GM13977 (cell line): ENCODE measurements around the gene TINCR.
A peak's percentile ranks its signal among the peaks of the same experiment; 100 is the strongest.

Experiments
- DNase-seq: peaks from one replicate; pipeline ENCODE4 v3.0.0; 2012; ENCODE audit warnings: low spot score
- in situ Hi-C: fragments of 300-500 bp; cut with MboI; formaldehyde crosslinking; loops from one replicate; pipeline ENCODE4 v1.12.0; 2022; ENCODE audit warnings: low sequenced_read_pairs, low pct_unique_long_range_greater_than_20kb, mixed read lengths, inconsistent platforms; ENCODE audit not compliant: unreplicated experiment
- TF ChIP-seq, protein P1 (sequence below): IDR thresholded peaks from 2 replicates; pipeline ENCODE4 v1.5.1; 2012; ENCODE audit warnings: mild to moderate bottlenecking, control low read depth; ENCODE audit not compliant: insufficient read depth; ENCODE audit errors: extremely low read depth, missing control alignments

Gene TINCR

GRCh38 chr19:5572556-5573286 is 5.0 kb upstream of the TINCR start:
- TF ChIP-seq, protein P1, sequence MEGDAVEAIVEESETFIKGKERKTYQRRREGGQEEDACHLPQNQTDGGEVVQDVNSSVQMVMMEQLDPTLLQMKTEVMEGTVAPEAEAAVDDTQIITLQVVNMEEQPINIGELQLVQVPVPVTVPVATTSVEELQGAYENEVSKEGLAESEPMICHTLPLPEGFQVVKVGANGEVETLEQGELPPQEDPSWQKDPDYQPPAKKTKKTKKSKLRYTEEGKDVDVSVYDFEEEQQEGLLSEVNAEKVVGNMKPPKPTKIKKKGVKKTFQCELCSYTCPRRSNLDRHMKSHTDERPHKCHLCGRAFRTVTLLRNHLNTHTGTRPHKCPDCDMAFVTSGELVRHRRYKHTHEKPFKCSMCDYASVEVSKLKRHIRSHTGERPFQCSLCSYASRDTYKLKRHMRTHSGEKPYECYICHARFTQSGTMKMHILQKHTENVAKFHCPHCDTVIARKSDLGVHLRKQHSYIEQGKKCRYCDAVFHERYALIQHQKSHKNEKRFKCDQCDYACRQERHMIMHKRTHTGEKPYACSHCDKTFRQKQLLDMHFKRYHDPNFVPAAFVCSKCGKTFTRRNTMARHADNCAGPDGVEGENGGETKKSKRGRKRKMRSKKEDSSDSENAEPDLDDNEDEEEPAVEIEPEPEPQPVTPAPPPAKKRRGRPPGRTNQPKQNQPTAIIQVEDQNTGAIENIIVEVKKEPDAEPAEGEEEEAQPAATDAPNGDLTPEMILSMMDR = no peak
- in situ Hi-C loops = no loop called here
- DNase-seq = no peak

- DNase-seq = no peak
- TF ChIP-seq, protein P1 = no peak
- in situ Hi-C loops = no loop called here
Observed at GRCh38 chr19:5571777-5572176, 4.0 kb upstream of the TINCR start.

GRCh38 chr19:5567970-5568407 is 236 bp upstream of the TINCR start:
- in situ Hi-C loops = no loop called here
- no peak for DNase-seq
- TF ChIP-seq, protein P1 = no peak

- in situ Hi-C loops = no loop called here
- no peak for DNase-seq
- TF ChIP-seq, protein P1 = no peak
Observed at GRCh38 chr19:5564930-5565329, 2.8 kb downstream of the TINCR start.

GRCh38 chr19:5563935-5564612 is 3.7 kb downstream of the TINCR start:
- DNase-seq = no peak
- TF ChIP-seq, protein P1 = no peak
- in situ Hi-C loops = no loop called here

- TF ChIP-seq, protein P1 = peak; percentile 10
- DNase-seq = no peak
- in situ Hi-C loops = no loop called here
Observed at GRCh38 chr19:5563008-5563431, 4.7 kb downstream of the TINCR start.
